Activated T-helper 1 cell treated with Interleukin-2 at 50 U/mL for 16 hours (primary cell): ENCODE results near the gene KIRREL2.
"Not testable (repeated sequence)": the region's sequence is repeated elsewhere in the genome, so short reads cannot be mapped to it uniquely, and the experiment has no call there.

Experiments used
- DNase-seq: peaks from one replicate; pipeline ENCODE4 v3.0.0-alpha.2; 2020; ENCODE audit warnings: low read depth

The KIRREL2 gene

GRCh38 chr19:35897706-35898451, 41.2 kb downstream of the KIRREL2 start:
- DNase-seq: no peak

GRCh38 chr19:35898499-35898809, 41.7 kb downstream of the KIRREL2 start:
- no peak for DNase-seq

- peak; percentile 80 for DNase-seq
Observed at GRCh38 chr19:35899547-35900214, 43.0 kb downstream of the KIRREL2 start.

DNA sequence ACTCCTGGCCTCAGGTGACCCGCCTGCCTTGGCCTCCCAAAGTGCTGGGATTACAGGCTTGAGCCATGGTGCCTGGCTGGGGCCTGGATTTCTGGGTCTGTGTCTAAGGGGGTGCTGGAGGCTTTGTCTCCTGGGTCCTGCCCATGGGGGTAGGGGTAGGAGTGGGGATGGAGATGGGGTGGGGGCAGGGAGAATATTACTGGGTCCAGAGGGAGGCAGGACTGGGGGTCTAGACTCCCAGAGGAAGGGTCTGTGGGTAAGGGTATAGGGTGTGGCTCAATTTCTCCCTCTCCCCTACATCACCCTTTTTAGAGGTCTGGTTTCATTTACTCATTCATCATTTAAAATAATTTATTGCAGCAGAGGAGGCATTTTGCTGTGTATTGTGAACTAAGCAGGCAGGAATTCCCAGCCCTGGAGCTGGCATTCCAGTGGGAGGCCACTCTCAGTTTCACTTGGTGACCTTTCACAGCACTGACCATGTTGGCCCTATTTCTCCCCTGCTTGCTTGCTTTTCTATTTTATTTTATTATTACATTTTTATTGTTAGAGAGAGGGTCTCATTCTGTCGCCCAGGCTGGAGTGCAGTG, 44.4 kb downstream of the KIRREL2 start:
- no peak for DNase-seq

GRCh38 chr19:35901854-35902661, 45.3 kb downstream of the KIRREL2 start, which contains the start of gene HCST:
Gene HCST (plus strand): TSS chr19:35902529. CDS start chr19:35902594, 65 bp downstream.
- peak; percentile 18 for DNase-seq

- no peak for DNase-seq
Observed at GRCh38 chr19:35902870-35903475, 46.3 kb downstream of the KIRREL2 start.

DNA sequence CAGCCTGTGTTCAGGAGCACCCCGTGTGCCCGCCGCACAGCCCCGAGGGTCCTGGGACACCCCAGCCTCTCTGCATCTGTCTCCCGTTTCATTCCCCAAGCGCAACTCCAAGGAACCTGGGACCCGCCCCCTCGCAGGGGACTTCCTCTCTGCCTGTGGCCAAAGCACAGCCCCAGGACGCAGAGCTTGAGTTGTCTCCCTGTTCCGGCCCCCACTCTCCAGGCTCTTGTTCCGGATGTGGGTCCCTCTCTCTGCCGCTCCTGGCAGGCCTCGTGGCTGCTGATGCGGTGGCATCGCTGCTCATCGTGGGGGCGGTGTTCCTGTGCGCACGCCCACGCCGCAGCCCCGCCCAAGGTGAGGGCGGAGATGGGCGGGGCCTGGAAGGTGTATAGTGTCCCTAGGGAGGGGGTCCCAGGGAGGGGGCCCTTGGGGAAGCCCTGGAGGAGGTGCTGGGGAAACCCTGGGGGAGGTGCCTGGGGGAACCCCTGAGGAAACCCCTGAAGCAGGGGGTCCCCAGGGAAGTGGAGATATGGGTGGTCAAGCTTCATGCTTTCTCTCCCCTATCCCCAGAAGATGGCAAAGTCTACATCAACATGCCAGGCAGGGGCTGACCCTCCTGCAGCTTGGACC, 47.0 kb downstream of the KIRREL2 start:
- peak; percentile 87 for DNase-seq

GRCh38 chr19:35904311-35905068, 47.8 kb downstream of the KIRREL2 start:
- DNase-seq: no peak

DNA sequence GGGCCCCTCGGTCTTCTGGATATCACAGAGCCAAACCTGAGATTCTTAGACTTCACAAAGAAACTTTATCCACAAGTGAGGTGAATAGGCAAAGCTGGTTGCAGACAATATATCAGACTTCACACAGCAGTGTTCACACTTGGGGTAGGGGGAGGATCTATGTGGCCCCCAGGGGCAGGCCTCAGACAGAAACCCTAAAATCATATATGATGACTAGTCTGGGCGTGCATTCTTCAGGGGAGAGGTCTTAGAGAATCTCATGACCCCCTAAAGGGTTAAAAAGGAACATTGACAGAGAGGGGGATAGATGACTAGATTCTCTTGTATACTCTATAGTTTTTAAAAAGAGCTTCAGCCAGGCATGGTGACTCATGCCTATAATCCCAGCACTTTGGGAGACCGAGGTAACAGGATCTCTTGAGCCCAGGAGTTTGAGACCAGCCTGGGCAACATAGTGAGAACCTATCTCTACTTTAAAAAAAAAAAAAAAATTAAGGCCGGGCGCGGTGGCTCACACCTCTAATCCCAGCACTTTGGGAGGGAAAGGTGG, 48.5 kb downstream of the KIRREL2 start:
- no peak for DNase-seq

DNA sequence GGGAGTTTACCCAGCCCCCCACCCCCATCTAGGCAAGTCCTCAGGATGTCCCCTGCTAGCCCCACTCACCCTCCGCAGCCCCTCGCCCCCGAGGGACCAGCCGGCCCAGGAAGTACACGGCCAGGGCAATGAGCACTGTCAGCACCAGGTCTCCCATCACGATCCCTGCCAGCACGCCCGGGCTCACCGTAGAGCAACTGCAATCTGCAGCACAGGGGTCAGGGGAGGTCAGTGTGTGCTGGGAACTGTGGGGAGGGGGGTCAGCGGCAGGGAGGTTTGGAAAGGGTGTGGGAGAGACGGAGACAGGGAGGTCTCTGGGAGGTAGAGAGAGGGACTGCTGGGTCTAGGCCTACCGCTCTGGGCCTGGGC, 50.6 kb downstream of the KIRREL2 start:
- DNase-seq: no peak

- no peak for DNase-seq
Observed at GRCh38 chr19:35908010-35908441, 51.3 kb downstream of the KIRREL2 start, which contains the start of gene TYROBP. Gene TYROBP (minus strand): TSS chr19:35908295. CDS start chr19:35908228, 67 bp downstream.

GRCh38 chr19:35908973-35909683, 52.4 kb downstream of the KIRREL2 start:
- no peak for DNase-seq

DNA sequence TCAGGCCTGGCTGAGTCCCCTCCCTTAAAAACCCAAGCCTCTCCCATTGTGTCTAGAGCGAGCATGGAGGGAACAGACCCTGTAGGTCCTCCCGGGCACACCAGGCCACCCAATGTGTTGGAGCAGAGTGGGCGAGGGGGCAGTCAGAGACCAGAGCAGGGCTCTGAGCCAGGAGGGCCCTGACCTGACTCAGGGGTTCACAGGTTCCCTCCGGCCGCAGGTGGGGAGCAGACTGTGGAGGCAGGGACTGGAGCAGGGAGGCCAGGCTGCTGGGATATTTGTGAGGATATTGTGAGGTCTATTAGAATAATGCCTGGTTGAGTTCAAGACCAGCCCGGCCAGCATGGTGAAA, 52.9 kb downstream of the KIRREL2 start:
- no peak for DNase-seq

DNA sequence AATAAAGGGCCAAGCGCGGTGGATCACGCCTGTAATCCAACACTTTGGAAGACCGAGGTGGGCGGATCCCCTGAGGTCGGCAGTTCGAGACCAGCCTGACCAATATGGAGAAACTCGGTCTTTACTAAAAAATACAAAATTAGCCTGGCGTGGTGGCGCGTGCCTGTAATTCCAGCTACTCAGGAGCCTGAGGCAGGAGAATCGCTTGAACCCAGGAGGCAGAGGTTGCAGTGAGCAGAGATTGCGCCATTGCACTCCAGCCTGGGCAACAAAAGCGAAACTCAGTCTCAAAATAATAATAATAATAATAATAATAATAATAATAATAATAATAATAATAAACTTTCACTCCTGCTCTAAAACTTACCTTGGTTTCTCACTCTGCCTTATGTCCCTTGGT, 53.6 kb downstream of the KIRREL2 start:
- DNase-seq: not testable (repeated sequence)

DNA sequence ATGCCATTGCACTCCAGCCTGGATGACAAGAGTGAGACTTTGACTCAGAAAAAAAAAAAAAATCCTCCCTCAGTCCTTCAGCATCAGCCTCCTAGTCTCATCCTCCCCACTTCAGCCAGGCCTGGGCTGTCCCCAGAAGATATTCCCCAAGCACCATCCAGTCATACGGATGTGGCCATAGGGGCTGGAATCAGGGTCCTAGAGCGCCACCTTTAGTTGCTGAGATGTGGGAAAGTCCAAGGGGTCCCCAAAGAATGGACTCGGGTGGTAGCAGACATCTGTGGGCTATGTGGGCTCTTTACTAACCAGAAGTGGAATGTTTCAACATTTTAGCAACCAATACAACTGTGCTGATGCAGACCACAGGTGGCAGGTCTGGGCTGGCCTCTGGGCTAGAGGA, 54.5 kb downstream of the KIRREL2 start:
- no peak for DNase-seq

DNA sequence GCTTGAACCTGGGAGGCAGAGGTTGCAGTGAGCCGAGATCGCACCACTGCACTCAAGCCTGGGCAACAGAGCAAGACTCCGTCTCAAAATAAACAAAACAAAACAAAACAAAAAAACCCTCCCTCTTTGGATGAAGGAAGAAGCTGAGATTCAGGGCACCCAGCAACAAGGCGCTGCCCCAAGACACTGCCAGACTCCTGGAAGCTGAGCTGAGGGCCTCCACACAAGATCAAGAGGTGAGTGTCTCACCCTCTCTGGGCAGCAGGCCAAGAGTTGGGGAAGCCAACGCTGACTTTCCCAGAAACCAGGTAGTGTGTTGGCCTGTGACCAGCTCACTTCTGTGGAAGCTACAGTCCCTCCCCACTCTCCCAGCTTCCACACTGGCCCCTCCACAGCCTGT, 55.1 kb downstream of the KIRREL2 start:
- DNase-seq: no peak

GRCh38 chr19:35913589-35913988, 56.9 kb downstream of the KIRREL2 start:
- no peak for DNase-seq

DNA sequence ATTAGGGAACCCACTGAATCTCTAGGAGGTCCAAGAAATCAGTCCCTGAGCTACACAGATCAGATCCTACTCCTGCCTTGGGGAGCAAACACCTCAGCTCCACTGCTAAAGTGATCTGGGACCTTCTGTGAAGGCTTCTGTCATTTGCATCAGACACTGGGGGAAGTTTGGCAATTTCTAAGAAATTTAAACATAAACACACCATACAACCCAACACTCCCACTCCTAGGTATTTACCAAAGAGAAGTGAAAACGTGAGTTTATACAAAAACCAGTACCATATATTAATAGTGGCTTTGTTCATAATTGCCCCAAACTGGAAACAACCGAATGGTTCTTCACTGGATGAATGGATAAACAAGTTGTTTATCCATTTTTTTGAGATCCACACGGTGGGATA, 58.7 kb downstream of the KIRREL2 start:
- no peak for DNase-seq
